ENCODE results near the gene PCCA. TPM values are rescaled to one million over a fixed set of nuclear protein-coding genes. Genes with fewer than 3 reads are reported as not detected.
"Not testable (repeated sequence)": the region's sequence is repeated elsewhere in the genome, so short reads cannot be mapped to it uniquely, and the experiment has no call there.

Gene PCCA
- total and polyA plus RNA-seq, 12 donors, result 27.6 to 176 (median 97.7) TPM

- intact Hi-C loops (cut with DNase I), result no loop called here
- Histone ChIP-seq H3K27me3 (no peaks in the 10 kb centered on the region), H3K4me3 (no peak overlapping the region), H3K9me3 (replicated peaks in 1 of 3) (no peaks in the 10 kb centered on the region), H3K36me3 (replicated peaks in 1 of 2) (no peaks in the 10 kb centered on the region), H3K27ac (no peak overlapping the region), H3K4me1 (replicated peaks in 1 of 2) (peaks cover 0 to 9% of the 10 kb centered on the region in 2 donors)
- no peak for DNase-seq
- 72 to 75% (median 74%) methylated on average over 13 of the region's 13 CpGs for WGBS, 4 donors
- TF ChIP-seq, protein P1, sequence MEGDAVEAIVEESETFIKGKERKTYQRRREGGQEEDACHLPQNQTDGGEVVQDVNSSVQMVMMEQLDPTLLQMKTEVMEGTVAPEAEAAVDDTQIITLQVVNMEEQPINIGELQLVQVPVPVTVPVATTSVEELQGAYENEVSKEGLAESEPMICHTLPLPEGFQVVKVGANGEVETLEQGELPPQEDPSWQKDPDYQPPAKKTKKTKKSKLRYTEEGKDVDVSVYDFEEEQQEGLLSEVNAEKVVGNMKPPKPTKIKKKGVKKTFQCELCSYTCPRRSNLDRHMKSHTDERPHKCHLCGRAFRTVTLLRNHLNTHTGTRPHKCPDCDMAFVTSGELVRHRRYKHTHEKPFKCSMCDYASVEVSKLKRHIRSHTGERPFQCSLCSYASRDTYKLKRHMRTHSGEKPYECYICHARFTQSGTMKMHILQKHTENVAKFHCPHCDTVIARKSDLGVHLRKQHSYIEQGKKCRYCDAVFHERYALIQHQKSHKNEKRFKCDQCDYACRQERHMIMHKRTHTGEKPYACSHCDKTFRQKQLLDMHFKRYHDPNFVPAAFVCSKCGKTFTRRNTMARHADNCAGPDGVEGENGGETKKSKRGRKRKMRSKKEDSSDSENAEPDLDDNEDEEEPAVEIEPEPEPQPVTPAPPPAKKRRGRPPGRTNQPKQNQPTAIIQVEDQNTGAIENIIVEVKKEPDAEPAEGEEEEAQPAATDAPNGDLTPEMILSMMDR (IDR thresholded peaks at IDR 0.05), result no peak
- TF ChIP-seq POLR2A (IDR thresholded peaks at IDR 0.05), result no peak
Measured at GRCh38 chr13:100564444-100565223, 475.7 kb downstream of the PCCA start.

DNA sequence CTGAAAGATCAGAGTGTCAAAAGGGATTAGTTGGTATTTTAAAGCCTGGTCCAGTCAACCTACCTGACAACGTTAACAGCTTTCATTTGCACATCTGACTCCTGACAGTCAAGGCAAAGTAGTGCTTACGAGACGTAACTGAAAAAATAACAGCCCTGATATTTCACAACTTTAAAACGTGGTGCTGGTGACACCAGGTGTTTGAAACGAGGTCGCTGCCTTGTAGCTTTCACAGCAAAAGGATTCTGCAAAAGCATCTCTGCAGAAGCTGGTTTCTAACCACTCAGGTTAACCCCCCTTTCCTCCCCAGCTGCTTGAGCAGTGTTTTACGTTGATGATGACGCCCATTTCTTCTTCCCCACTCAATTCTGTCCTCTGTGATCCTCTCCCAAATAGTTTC, 476.4 kb downstream of the PCCA start:
- WGBS, 4 donors, result 76 to 79% (median 77%) methylated on average over 8 of the region's 8 CpGs
- Histone ChIP-seq H3K36me3 (replicated peaks in 1 of 2) (no peaks in the 10 kb centered on the region), H3K4me1 (replicated peaks in 1 of 2) (peaks cover 0 to 9% of the 10 kb centered on the region in 2 donors), H3K4me3 (no peak overlapping the region), H3K27ac (no peak overlapping the region), H3K9me3 (replicated peaks in 1 of 3) (no peaks in the 10 kb centered on the region), H3K27me3 (no peaks in the 10 kb centered on the region)
- TF ChIP-seq, protein P1 (IDR thresholded peaks at IDR 0.05), result no peak
- TF ChIP-seq POLR2A (IDR thresholded peaks at IDR 0.05), result no peak
- intact Hi-C loops (cut with DNase I), result no loop called here
- no peak for DNase-seq

DNA sequence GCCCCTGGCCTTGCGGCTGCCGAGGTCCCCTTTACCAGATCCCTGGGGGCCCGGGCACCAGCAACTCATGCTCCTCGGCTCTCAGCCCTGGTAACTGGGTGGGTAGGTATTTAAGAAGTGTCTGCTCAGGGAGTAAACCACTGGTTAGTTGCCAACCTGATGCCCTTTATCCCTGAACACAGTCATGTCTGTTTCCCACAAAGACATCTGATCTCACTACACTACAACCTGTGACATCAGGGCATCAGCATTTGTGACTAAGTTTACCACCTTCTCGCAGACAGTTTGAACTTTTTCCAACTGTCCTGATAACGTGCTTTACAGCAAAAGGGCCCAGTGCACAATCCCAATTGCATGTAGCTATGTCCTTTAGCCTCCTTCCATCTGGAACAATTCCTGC, 477.6 kb downstream of the PCCA start:
- Histone ChIP-seq H3K4me3 (no peak overlapping the region), H3K27ac (no peak overlapping the region), H3K36me3 (replicated peaks in 1 of 2) (no peaks in the 10 kb centered on the region), H3K4me1 (replicated peaks in 1 of 2) (no peaks in the 10 kb centered on the region), H3K9me3 (replicated peaks in 1 of 3) (no peaks in the 10 kb centered on the region), H3K27me3 (no peaks in the 10 kb centered on the region)
- intact Hi-C loops (cut with DNase I), result no loop called here
- WGBS, 4 donors, result 81 to 96% (median 93%) methylated on average over 2 to 6 of the region's 6 CpGs
- no peak for DNase-seq
- no peak for TF ChIP-seq POLR2A (IDR thresholded peaks at IDR 0.05)
- TF ChIP-seq, protein P1 (IDR thresholded peaks at IDR 0.05), result no peak

DNA sequence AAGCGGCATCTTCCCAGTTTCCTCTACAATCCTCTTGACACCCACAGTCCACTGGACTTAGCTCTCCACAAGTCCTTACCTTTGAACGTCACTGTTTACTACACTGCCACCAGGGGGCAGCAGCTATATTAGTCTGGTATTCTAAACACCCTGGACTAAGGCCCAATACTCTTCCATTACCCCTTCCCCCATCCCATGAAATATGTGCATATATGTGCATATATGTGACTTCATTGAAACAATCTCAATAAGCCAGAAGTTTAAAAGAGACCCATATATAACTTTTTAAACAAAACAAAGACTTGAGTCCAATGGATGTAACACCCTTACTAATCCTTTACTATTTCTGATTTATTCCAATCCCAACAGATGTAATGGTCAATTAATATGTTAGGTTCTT, 484.2 kb downstream of the PCCA start:
- intact Hi-C loops (cut with DNase I), result loop anchor here in 1 of 2 donors (10.0 kb wide), 1 partner anchor 552 kb away; no protein-coding TSS in a partner anchor
- TF ChIP-seq, protein P1 (IDR thresholded peaks at IDR 0.05), result peak; percentile 63 to 80 (median 72)
- no peak for TF ChIP-seq POLR2A (IDR thresholded peaks at IDR 0.05)
- Histone ChIP-seq H3K4me1 (replicated peaks in 1 of 2) (no peaks in the 10 kb centered on the region), H3K4me3 (no peak overlapping the region), H3K9me3 (replicated peaks in 1 of 3) (no peaks in the 10 kb centered on the region), H3K27me3 (no peaks in the 10 kb centered on the region), H3K36me3 (replicated peaks in 1 of 2) (no peaks in the 10 kb centered on the region), H3K27ac (no peak overlapping the region)
- peak; percentile 68 to 90 (median 86) for DNase-seq
- 28 to 40% (median 33%) methylated on average over 2 of the region's 2 CpGs for WGBS, 4 donors

DNA sequence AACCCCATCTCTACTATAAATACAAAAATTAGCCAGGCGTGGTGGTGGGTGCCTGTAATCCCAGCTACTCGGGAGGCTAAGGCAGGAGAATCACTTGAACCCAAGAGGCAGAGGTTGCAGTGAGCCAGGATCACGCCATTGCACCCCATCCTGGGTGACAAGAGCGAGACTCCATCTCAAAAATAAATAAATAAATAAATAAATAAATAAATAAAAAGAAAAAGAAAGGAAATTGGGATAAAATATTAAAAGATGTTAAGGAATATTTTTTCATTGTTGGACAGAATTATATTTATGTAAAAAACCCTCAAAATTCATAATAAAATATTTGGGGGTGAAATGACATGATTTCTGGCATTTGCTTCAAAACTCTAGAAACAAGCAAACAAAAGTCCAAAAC, 488.3 kb downstream of the PCCA start:
- 91 to 100% (median 98%) methylated on average over 4 of the region's 4 CpGs for WGBS, 4 donors
- H3K4me3 ChIP-seq; DNase-seq; H3K9me3 ChIP-seq (replicated peaks in 1 of 3); H3K36me3 ChIP-seq (replicated peaks in 1 of 2); H3K27ac ChIP-seq; H3K4me1 ChIP-seq (replicated peaks in 1 of 2); H3K27me3 ChIP-seq: not testable (repeated sequence)
- intact Hi-C loops (cut with DNase I), result loop anchor here in 1 of 2 donors (10.0 kb wide), 1 partner anchor 548 kb away; no protein-coding TSS in a partner anchor

All from adrenal gland (tissue), 12 donors.